PC-9 (cell line): ENCODE data around the gene PSMG3. TPM values are rescaled to one million over a fixed set of nuclear protein-coding genes. Genes with fewer than 3 reads are reported as not detected.

Source experiments
- BruUV-seq: library from RNA; stranded (reverse); fragments of 400-500 nt; replicated peaks from 2 replicates; lab custom pipeline; 2021; lab: Mats Ljungman, UMichigan
- CTCF ChIA-PET: fragments of 300-600 bp; sonication (Branson Sonifier 250); formaldehyde crosslinking; loops from one replicate; lab custom pipeline; 2022; ENCODE audit warnings: antibody characterized with exemption; lab: Charles Lee
- POLR2A ChIA-PET: fragments of 300-600 bp; sonication (Branson Sonifier 250); formaldehyde crosslinking; loops from one replicate; lab custom pipeline; 2022; ENCODE audit warnings: antibody characterized with exemption; ENCODE audit not compliant: unreplicated experiment; lab: Charles Lee
- DNase-seq, 2 experiments: peaks; one replicate each; pipeline versions ENCODE4 v3.0.0 to v3.0.0-alpha.2; 2015 to 2022; ENCODE audit warnings: mixed read lengths in 1 of 2
- H2AFZ ChIP-seq: fragments of 200-600 bp; sonication (generic); 2 replicates; pipeline ENCODE4 v1.8.1; 2017; ENCODE audit warnings: antibody characterized with exemption
- H3F3A ChIP-seq: fragments of 200-600 bp; sonication (generic); 2 replicates; pipeline ENCODE4 v1.8.1; 2017; ENCODE audit warnings: antibody characterized with exemption, mild to moderate bottlenecking, low read depth; ENCODE audit not compliant: insufficient read depth
- H3K27ac ChIP-seq: fragments of 200-600 bp; sonication (generic); 2 replicates; pipeline ENCODE4 v1.6.1; 2016; ENCODE audit warnings: mixed run types
- H3K27me3 ChIP-seq: fragments of 200-600 bp; sonication (generic); 2 replicates; pipeline ENCODE4 v1.6.1; 2016; ENCODE audit warnings: low read depth, mixed run types; ENCODE audit not compliant: insufficient read depth
- H3K36me3 ChIP-seq: fragments of 200-600 bp; sonication (generic); 2 replicates; pipeline ENCODE4 v1.6.1; 2016; ENCODE audit warnings: low read depth, mixed run types
- H3K4me1 ChIP-seq: fragments of 200-600 bp; sonication (generic); replicated peaks from 2 replicates; pipeline ENCODE4 v1.6.1; 2016; ENCODE audit warnings: mixed run types; ENCODE audit not compliant: insufficient read depth
- H3K4me2 ChIP-seq: fragments of 200-600 bp; sonication (generic); 2 replicates; pipeline ENCODE4 v1.6.1; 2017; ENCODE audit warnings: mixed run types
- H3K4me3 ChIP-seq: fragments of 200-600 bp; sonication (generic); 2 replicates; pipeline ENCODE4 v1.6.1; 2016; ENCODE audit warnings: mixed run types
- H3K79me2 ChIP-seq: fragments of 200-600 bp; sonication (generic); 2 replicates; pipeline ENCODE4 v1.6.1; 2017; ENCODE audit warnings: low read depth, mixed run types
- H3K9me2 ChIP-seq: fragments of 200-600 bp; sonication (generic); 2 replicates; pipeline ENCODE4 v1.8.1; 2017; ENCODE audit warnings: mild to moderate bottlenecking; ENCODE audit not compliant: insufficient read depth
- H3K9me3 ChIP-seq: fragments of 200-600 bp; sonication (generic); 2 replicates; pipeline ENCODE4 v1.8.1; 2016; ENCODE audit warnings: low read depth; ENCODE audit not compliant: insufficient read depth
- H4K20me1 ChIP-seq: fragments of 200-600 bp; sonication (generic); 2 replicates; pipeline ENCODE4 v1.8.1; 2017; ENCODE audit not compliant: insufficient read depth
- EZH2 ChIP-seq: fragments of 200-600 bp; sonication (generic); IDR thresholded peaks from 2 replicates; pipeline ENCODE4 v1.8.0; 2017; ENCODE audit warnings: antibody characterized with exemption, low read depth
- intact Hi-C: fragments of 100-400 bp; cut with micrococcal nuclease; formaldehyde crosslinking; loops from one replicate; pipeline ENCODE4 v1.10.0; 2022; ENCODE audit not compliant: unreplicated experiment
- total RNA-seq: library from RNA; stranded (reverse); gene quantifications from 2 replicates; pipeline ENCODE4 v1.2.3, GENCODE V29; 2021
- TF ChIP-seq, protein P1 (sequence below): fragments of 200-600 bp; sonication (generic); conservative IDR thresholded peaks from 2 replicates; pipeline ENCODE4 v1.6.1; 2017; ENCODE audit warnings: mixed run types, antibody characterized with exemption, mild to moderate bottlenecking, moderate library complexity

Gene PSMG3
- total RNA-seq, 1 experiment from 2014 or later, result 63.3 TPM

GRCh38 chr7:1595636-1596035 is 25.8 kb upstream of the PSMG3 start:
- H3K27ac ChIP-seq, result no peak overlapping the region
- intact Hi-C loops, result no loop called here
- no TSS peak for BruUV-seq
- no peak overlapping the region for H3K4me2 ChIP-seq
- peaks cover 98% of the 10 kb centered on the region for H3K27me3 ChIP-seq
- ChIA-PET POLR2A (interaction anchor here (0.6 kb wide), 1 partner anchor 1021 kb away, joined by 6 read pairs; no protein-coding TSS in a partner anchor), CTCF (no interaction called here)
- H3K9me2 ChIP-seq, result no peaks in the 10 kb centered on the region
- H2AFZ ChIP-seq, result no peak overlapping the region
- no peak for TF ChIP-seq EZH2
- TF ChIP-seq, protein P1, sequence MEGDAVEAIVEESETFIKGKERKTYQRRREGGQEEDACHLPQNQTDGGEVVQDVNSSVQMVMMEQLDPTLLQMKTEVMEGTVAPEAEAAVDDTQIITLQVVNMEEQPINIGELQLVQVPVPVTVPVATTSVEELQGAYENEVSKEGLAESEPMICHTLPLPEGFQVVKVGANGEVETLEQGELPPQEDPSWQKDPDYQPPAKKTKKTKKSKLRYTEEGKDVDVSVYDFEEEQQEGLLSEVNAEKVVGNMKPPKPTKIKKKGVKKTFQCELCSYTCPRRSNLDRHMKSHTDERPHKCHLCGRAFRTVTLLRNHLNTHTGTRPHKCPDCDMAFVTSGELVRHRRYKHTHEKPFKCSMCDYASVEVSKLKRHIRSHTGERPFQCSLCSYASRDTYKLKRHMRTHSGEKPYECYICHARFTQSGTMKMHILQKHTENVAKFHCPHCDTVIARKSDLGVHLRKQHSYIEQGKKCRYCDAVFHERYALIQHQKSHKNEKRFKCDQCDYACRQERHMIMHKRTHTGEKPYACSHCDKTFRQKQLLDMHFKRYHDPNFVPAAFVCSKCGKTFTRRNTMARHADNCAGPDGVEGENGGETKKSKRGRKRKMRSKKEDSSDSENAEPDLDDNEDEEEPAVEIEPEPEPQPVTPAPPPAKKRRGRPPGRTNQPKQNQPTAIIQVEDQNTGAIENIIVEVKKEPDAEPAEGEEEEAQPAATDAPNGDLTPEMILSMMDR, result no peak
- no peaks in the 10 kb centered on the region for H3K4me1 ChIP-seq
- H3F3A ChIP-seq, result no peaks in the 10 kb centered on the region
- no peaks in the 10 kb centered on the region for H3K36me3 ChIP-seq
- no peak overlapping the region for H3K4me3 ChIP-seq
- H3K9me3 ChIP-seq, result no peaks in the 10 kb centered on the region
- H3K79me2 ChIP-seq, result no peaks in the 10 kb centered on the region
- DNase-seq, result no peak
- 0 out of 2 replicates have a peak, but pooled peaks cover 3% of the 10 kb centered on the region for H4K20me1 ChIP-seq

- 0 out of 2 replicates have a peak, but pooled peaks cover 3% of the 10 kb centered on the region for H4K20me1 ChIP-seq
- no TSS peak for BruUV-seq
- H3K9me3 ChIP-seq, result no peaks in the 10 kb centered on the region
- H3K9me2 ChIP-seq, result no peaks in the 10 kb centered on the region
- H3K4me1 ChIP-seq, result no peaks in the 10 kb centered on the region
- no peak overlapping the region for H3K4me3 ChIP-seq
- H3K36me3 ChIP-seq, result no peaks in the 10 kb centered on the region
- no peak for DNase-seq
- ChIA-PET POLR2A (interaction anchor here (0.6 kb wide), 1 partner anchor 1021 kb away, joined by 6 read pairs; no protein-coding TSS in a partner anchor), CTCF (no interaction called here)
- TF ChIP-seq, protein P1, result no peak
- TF ChIP-seq EZH2, result no peak
- peaks cover 98% of the 10 kb centered on the region for H3K27me3 ChIP-seq
- intact Hi-C loops, result no loop called here
- no peak overlapping the region for H3K4me2 ChIP-seq
- no peak overlapping the region for H2AFZ ChIP-seq
- no peaks in the 10 kb centered on the region for H3F3A ChIP-seq
- no peaks in the 10 kb centered on the region for H3K79me2 ChIP-seq
- no peak overlapping the region for H3K27ac ChIP-seq
Observed at GRCh38 chr7:1595027-1595426, 25.2 kb upstream of the PSMG3 start.

DNA sequence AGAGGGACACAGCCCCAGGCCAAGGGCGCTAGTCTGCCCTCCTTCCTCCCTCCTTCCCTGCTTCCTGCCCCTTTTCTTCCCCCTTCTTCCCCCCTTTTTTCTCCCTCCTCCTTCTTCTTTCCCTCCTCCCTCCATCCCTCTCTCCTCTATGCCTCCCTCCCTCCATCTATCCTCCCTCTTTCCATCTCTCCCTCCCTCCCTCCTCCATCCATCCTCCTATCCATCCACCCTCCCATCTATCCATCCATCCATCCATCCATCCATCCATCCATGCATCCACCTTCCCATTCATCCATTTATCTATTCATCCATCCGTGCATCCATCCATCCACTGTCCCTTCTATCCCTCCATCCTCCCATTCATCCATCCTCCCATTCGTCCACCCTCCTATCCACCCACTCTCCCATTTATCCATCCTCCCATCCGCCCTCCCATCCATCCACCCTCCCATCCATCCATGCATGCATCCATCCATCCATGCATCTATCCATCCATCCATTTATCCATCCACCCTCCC is 24.1 kb upstream of the PSMG3 start:
- Histone ChIP-seq H4K20me1 (0 out of 2 replicates have a peak, but pooled peaks cover 3% of the 10 kb centered on the region), H3K4me1 (no peaks in the 10 kb centered on the region), H3K4me2 (no peak overlapping the region), H3K27ac (no peak overlapping the region), H3K79me2 (no peaks in the 10 kb centered on the region), H3K27me3 (peaks cover 97% of the 10 kb centered on the region), H3K9me2 (no peaks in the 10 kb centered on the region), H2AFZ (no peak overlapping the region), H3K4me3 (no peak overlapping the region), H3K36me3 (no peaks in the 10 kb centered on the region), H3F3A (no peaks in the 10 kb centered on the region), H3K9me3 (no peaks in the 10 kb centered on the region)
- ChIA-PET CTCF (no interaction called here), POLR2A (no interaction called here)
- TF ChIP-seq EZH2, result no peak
- TF ChIP-seq, protein P1, result no peak
- DNase-seq, result no peak
- intact Hi-C loops, result no loop called here
- BruUV-seq, result no TSS peak
